Measurements from ENCODE around the gene C6orf47.

The C6orf47 gene

GRCh38 chr6:31609519-31610406 is 50.8 kb downstream of the C6orf47 start:
- DNase-seq, result no peak

All from fibroblast of skin of abdomen (primary cell).